ENCODE data around the gene AP3S1.
"Not testable (repeated sequence)": the region's sequence is repeated elsewhere in the genome, so short reads cannot be mapped to it uniquely, and the experiment has no call there.

GRCh38 chr5:115913623-115914400, 72.1 kb downstream of the AP3S1 start:
- not testable (repeated sequence) for TF ChIP-seq CTCF (tag by site-specific recombination; IDR thresholded peaks at IDR 0.05); ZBTB8A (tag by site-specific recombination; IDR thresholded peaks at IDR 0.05); PBX3 (CRISPR knock-in tag; IDR thresholded peaks at IDR 0.05); SALL2 (tag by site-specific recombination; IDR thresholded peaks at IDR 0.05; ENCODE audit: borderline replicate concordance); ZNF571 (tag by site-specific recombination; IDR thresholded peaks at IDR 0.05); ZNF366 (tag by site-specific recombination; conservative IDR thresholded peaks at IDR 0.05); TCF7L2 (IDR thresholded peaks at IDR 0.05; ENCODE audit: borderline replicate concordance, low read depth, low read length); TRIM28 (IDR thresholded peaks at IDR 0.05; ENCODE audit: borderline replicate concordance, low read length); KLF16 (tag by site-specific recombination; IDR thresholded peaks at IDR 0.05); ZNF580 (tag by site-specific recombination; IDR thresholded peaks at IDR 0.05); ZNF558 (tag by site-specific recombination; IDR thresholded peaks at IDR 0.05); ZNF792 (tag by site-specific recombination; IDR thresholded peaks at IDR 0.05); ZSCAN5A (tag by site-specific recombination; IDR thresholded peaks at IDR 0.05); ZNF23 (tag by site-specific recombination; IDR thresholded peaks at IDR 0.05; ENCODE audit: borderline replicate concordance)

All from HEK293 (cell line).